ENCODE measurements around the gene STS. TPM values are rescaled to one million over a fixed set of nuclear protein-coding genes. Genes with fewer than 3 reads are reported as not detected.

STS gene
- total RNA-seq, 2 experiments from 2014 or later = 0.47 to 0.50 TPM

DNA sequence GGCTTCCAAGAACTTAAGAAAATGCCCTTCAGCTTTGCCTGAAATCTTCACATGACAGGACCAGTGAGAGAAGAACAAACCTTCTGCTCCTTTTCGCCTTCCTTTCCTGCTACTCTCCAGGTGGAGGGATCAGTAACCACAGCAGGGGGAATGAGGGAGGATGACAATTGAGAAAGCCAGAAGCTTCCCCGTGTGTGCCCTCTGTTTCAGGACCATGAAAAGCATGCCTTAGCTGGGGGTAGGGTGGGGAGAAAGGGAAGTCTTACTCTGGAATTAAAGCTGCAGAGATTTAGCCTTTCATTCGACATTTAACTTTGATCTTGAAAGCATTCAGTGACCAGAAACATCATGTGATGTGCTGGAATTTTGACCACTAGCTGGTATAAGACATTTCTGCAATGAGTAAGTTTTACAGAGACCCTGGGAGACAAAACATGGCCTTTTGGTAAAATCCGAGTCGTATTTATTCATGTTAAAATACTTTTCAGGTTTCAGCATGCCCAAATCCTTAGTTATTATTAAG lies 11.0 kb downstream of the STS start:
- intact Hi-C loops (cut with DNase I, micrococcal nuclease) = no loop called here
- TF ChIP-seq, protein P1, sequence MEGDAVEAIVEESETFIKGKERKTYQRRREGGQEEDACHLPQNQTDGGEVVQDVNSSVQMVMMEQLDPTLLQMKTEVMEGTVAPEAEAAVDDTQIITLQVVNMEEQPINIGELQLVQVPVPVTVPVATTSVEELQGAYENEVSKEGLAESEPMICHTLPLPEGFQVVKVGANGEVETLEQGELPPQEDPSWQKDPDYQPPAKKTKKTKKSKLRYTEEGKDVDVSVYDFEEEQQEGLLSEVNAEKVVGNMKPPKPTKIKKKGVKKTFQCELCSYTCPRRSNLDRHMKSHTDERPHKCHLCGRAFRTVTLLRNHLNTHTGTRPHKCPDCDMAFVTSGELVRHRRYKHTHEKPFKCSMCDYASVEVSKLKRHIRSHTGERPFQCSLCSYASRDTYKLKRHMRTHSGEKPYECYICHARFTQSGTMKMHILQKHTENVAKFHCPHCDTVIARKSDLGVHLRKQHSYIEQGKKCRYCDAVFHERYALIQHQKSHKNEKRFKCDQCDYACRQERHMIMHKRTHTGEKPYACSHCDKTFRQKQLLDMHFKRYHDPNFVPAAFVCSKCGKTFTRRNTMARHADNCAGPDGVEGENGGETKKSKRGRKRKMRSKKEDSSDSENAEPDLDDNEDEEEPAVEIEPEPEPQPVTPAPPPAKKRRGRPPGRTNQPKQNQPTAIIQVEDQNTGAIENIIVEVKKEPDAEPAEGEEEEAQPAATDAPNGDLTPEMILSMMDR (IDR thresholded peaks at IDR 0.05) = no peak
- Histone ChIP-seq H3K27me3 (ENCODE audit: control insufficient read depth in 1 of 2, insufficient read depth in 2 of 2, low read length in 2 of 2) (no peaks in the 10 kb centered on the region), H3K4me1 (ENCODE audit: insufficient read depth, low read length) (no peaks in the 10 kb centered on the region), H3K27ac (ENCODE audit: low read depth in 1 of 2, low read length in 2 of 2) (no peak overlapping the region), H3K9me3 (ENCODE audit: control insufficient read depth in 1 of 2, insufficient read depth in 1 of 2, low read length in 2 of 2) (no peaks in the 10 kb centered on the region), H3K36me3 (ENCODE audit: insufficient read depth, low read length) (no peaks in the 10 kb centered on the region), H3K4me3 (ENCODE audit: low read length) (no peak overlapping the region)
- Mint-ChIP-seq H3K27ac (no peak overlapping the region), H3K36me3 (ENCODE audit: low read depth) (no peaks in the 10 kb centered on the region), H3K4me3 (no peak overlapping the region), H3K9me3 (no peaks in the 10 kb centered on the region), H3K4me1 (ENCODE audit: low read depth) (no peaks in the 10 kb centered on the region), H3K27me3 (no peaks in the 10 kb centered on the region)
- ATAC-seq (ENCODE audit: poor library complexity) (no peak), DNase-seq (no peak)
- CTCF ChIA-PET = no interaction called here
- POLR2A ChIA-PET = no interaction called here

DNA sequence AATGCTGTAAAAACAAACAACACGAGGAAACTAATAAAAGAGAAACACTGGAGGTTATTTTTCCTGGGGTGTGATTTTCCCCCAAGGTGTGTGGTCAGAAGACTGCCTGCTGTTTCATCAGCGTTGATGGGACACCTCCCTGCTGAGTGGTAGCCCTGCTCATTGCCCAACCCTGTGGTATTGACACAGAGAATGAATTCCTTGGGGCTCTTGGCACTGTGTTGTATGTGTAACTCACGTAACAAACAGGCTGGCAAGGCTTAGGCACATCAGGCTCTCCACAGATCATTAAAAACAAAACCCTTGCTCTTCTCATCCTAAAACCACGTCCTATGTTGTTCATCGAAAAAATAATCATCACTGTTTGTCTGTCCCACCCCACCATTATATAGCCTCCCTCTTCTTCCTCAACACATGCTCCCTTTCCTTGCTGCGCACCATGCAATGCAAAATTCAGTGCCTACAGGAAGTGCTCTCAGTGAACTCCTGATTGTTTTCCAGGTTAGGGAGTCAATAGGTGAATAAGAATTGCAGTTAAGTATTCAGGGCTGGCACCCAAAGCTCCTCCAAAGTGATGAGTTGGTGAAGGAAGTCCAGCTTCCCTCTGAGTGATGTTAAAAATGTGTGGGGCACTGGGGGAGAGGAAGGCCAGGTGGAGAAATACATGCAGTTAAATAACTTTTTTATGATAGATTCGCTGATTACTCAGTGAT lies 11.8 kb downstream of the STS start:
- Mint-ChIP-seq H3K9me3 (no peaks in the 10 kb centered on the region), H3K27me3 (no peaks in the 10 kb centered on the region), H3K4me1 (ENCODE audit: low read depth) (no peaks in the 10 kb centered on the region), H3K4me3 (no peak overlapping the region), H3K27ac (no peak overlapping the region), H3K36me3 (ENCODE audit: low read depth) (no peaks in the 10 kb centered on the region)
- CTCF ChIA-PET = no interaction called here
- no peaks in the 10 kb centered on the region for H3K9me3 ChIP-seq (ENCODE audit: control insufficient read depth in 1 of 2, insufficient read depth in 1 of 2, low read length in 2 of 2)
- H3K27me3 ChIP-seq (ENCODE audit: control insufficient read depth in 1 of 2, insufficient read depth in 2 of 2, low read length in 2 of 2) = no peaks in the 10 kb centered on the region
- intact Hi-C loops (cut with DNase I, micrococcal nuclease) = no loop called here
- POLR2A ChIA-PET = no interaction called here
- H3K4me3 ChIP-seq (ENCODE audit: low read length) = no peak overlapping the region
- DNase-seq = no peak
- ATAC-seq (ENCODE audit: poor library complexity) = no peak
- TF ChIP-seq, protein P1 (IDR thresholded peaks at IDR 0.05) = no peak
- no peaks in the 10 kb centered on the region for H3K4me1 ChIP-seq (ENCODE audit: insufficient read depth, low read length)
- no peaks in the 10 kb centered on the region for H3K36me3 ChIP-seq (ENCODE audit: insufficient read depth, low read length)
- H3K27ac ChIP-seq (ENCODE audit: low read depth in 1 of 2, low read length in 2 of 2) = no peak overlapping the region

DNA sequence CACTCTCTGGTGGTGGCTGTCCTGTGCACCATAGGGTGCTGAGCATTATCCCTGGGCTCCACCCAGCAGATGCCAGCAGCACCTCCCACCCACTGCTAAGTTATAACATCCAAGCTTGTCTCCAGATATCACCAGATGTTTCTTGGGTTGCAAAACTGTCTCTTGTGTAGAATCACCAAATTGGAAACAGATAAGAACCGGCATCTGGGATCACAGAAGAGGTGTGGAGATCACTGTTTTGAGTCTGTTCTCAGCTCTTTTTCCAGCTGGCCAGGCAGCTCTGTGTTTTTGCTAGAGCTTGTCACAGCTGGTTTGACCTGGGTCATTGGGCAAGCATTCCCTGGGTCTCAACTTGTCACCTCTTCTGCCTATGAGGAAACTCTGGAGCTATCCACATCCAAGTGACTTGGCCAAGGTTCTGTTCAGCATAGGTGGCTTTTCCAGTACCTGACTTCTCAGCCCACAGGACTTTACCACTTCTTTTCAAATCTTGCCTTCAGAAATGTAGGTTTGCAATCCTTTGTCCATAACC lies 15.7 kb downstream of the STS start:
- ATAC-seq (ENCODE audit: poor library complexity) = no peak
- Mint-ChIP-seq H3K36me3 (ENCODE audit: low read depth) (no peaks in the 10 kb centered on the region), H3K9me3 (no peaks in the 10 kb centered on the region), H3K27ac (no peak overlapping the region), H3K4me3 (no peak overlapping the region), H3K27me3 (no peaks in the 10 kb centered on the region), H3K4me1 (ENCODE audit: low read depth) (no peaks in the 10 kb centered on the region)
- TF ChIP-seq, protein P1 (IDR thresholded peaks at IDR 0.05) = no peak
- CTCF ChIA-PET = no interaction called here
- Histone ChIP-seq H3K9me3 (ENCODE audit: control insufficient read depth in 1 of 2, insufficient read depth in 1 of 2, low read length in 2 of 2) (no peaks in the 10 kb centered on the region), H3K27me3 (ENCODE audit: control insufficient read depth in 1 of 2, insufficient read depth in 2 of 2, low read length in 2 of 2) (no peaks in the 10 kb centered on the region), H3K27ac (ENCODE audit: low read depth in 1 of 2, low read length in 2 of 2) (no peak overlapping the region), H3K4me3 (ENCODE audit: low read length) (no peak overlapping the region), H3K4me1 (ENCODE audit: insufficient read depth, low read length) (no peaks in the 10 kb centered on the region), H3K36me3 (ENCODE audit: insufficient read depth, low read length) (no peaks in the 10 kb centered on the region)
- no peak for DNase-seq
- intact Hi-C loops (cut with DNase I, micrococcal nuclease) = loop anchor here in 1 of 2 experiments (5.0 kb wide), 1 partner anchor 286 kb away; no protein-coding TSS in a partner anchor
- POLR2A ChIA-PET = no interaction called here
